ENCODE measurements around the gene ST7L. TPM values are rescaled to one million over a fixed set of nuclear protein-coding genes. Genes with fewer than 3 reads are reported as not detected.

The ST7L gene
- total RNA-seq, 1 experiment from 2014 or later = 13.6 TPM

DNA sequence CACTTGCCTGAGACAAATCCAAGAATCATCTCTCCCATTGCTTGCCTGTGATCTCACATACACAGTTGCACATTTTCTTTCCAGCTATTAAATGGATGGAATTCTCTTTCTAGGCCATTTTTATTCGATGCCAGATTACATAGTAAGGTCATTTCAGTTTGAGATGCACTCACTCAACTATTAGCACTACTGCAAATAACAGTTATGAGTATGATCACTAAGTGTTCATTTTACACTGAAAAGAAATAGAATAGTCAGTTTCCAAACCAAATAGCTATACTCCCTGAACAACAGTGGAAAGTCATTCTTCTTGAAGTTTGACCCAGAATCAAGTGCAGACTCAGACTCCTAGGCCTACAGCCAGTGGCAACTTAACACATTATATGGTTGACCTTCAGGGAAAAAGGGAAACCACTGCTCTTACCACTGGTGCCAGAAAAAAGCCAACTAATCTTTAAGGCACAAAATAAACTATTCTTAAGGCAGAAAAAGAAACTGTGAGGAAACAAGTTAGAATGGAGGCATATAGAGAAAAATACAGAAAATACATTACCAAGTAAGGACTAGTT, 78.6 kb downstream of the ST7L start:
- H3K27me3 ChIP-seq (replicated peaks; ENCODE audit: control insufficient read depth, insufficient read depth, low read length) = no peaks in the 10 kb centered on the region
- no TSS peak for BruUV-seq (replicated peaks)
- Mint-ChIP-seq H3K27me3 (ENCODE audit: insufficient read depth, unreplicated experiment) (no peaks in the 10 kb centered on the region), H3K4me1 (ENCODE audit: low read depth, unreplicated experiment) (no peaks in the 10 kb centered on the region), H3K9me3 (ENCODE audit: unreplicated experiment) (no peaks in the 10 kb centered on the region), H3K4me3 (ENCODE audit: unreplicated experiment) (no peak overlapping the region), H3K27ac (ENCODE audit: unreplicated experiment) (no peak overlapping the region), H3K36me3 (ENCODE audit: insufficient read depth, unreplicated experiment) (no peaks in the 10 kb centered on the region)
- no peaks in the 10 kb centered on the region for H3K9me3 ChIP-seq
- DNase-seq = no peak
- TF ChIP-seq, protein P1, sequence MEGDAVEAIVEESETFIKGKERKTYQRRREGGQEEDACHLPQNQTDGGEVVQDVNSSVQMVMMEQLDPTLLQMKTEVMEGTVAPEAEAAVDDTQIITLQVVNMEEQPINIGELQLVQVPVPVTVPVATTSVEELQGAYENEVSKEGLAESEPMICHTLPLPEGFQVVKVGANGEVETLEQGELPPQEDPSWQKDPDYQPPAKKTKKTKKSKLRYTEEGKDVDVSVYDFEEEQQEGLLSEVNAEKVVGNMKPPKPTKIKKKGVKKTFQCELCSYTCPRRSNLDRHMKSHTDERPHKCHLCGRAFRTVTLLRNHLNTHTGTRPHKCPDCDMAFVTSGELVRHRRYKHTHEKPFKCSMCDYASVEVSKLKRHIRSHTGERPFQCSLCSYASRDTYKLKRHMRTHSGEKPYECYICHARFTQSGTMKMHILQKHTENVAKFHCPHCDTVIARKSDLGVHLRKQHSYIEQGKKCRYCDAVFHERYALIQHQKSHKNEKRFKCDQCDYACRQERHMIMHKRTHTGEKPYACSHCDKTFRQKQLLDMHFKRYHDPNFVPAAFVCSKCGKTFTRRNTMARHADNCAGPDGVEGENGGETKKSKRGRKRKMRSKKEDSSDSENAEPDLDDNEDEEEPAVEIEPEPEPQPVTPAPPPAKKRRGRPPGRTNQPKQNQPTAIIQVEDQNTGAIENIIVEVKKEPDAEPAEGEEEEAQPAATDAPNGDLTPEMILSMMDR (IDR thresholded peaks at IDR 0.05; ENCODE audit: insufficient read depth in 1 of 2, low read depth in 1 of 2, low read length in 1 of 2, severe bottlenecking in 1 of 2, unreplicated experiment in 1 of 2) = no peak
- ChIA-PET POLR2A (no interaction called here), CTCF (no interaction called here)
- peaks cover 4% of the 10 kb centered on the region; the same call in 1 of the 2 replicates for H3K4me1 ChIP-seq
- no peaks in the 10 kb centered on the region for H3K36me3 ChIP-seq (ENCODE audit: control insufficient read depth, insufficient read depth, low read length)
- H3K4me3 ChIP-seq (ENCODE audit: low read depth, low read length) = no peak overlapping the region
- intact Hi-C loops (cut with micrococcal nuclease; ENCODE audit: unreplicated experiment) = no loop called here

DNA sequence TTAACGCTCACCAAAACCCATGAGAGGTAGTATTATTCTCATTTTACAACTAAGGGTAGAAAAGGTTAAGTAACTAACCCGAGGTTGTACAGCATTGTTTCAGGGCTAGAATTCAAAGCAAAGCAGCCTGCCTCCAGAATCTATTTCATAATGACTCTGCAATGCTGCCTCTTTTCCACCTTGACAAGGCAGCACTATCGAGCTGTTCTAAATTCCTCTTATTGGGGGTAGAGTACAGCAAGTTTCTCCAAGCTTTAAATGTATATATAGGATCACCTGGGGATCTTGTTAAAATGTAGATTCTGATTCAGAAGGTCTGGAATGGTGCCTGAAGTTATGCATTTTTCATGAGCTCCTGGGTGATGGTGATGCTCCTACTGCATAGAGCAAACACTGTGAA, 80.1 kb downstream of the ST7L start:
- Mint-ChIP-seq H3K36me3 (ENCODE audit: insufficient read depth, unreplicated experiment) (no peaks in the 10 kb centered on the region), H3K9me3 (ENCODE audit: unreplicated experiment) (no peaks in the 10 kb centered on the region), H3K4me1 (ENCODE audit: low read depth, unreplicated experiment) (no peaks in the 10 kb centered on the region), H3K4me3 (ENCODE audit: unreplicated experiment) (no peak overlapping the region), H3K27me3 (ENCODE audit: insufficient read depth, unreplicated experiment) (no peaks in the 10 kb centered on the region), H3K27ac (ENCODE audit: unreplicated experiment) (no peak overlapping the region)
- Histone ChIP-seq H3K27me3 (replicated peaks; ENCODE audit: control insufficient read depth, insufficient read depth, low read length) (no peaks in the 10 kb centered on the region), H3K36me3 (ENCODE audit: control insufficient read depth, insufficient read depth, low read length) (no peaks in the 10 kb centered on the region), H3K4me3 (ENCODE audit: low read depth, low read length) (no peak overlapping the region), H3K9me3 (no peaks in the 10 kb centered on the region), H3K4me1 (no peaks in the 10 kb centered on the region)
- intact Hi-C loops (cut with micrococcal nuclease; ENCODE audit: unreplicated experiment) = no loop called here
- no TSS peak for BruUV-seq (replicated peaks)
- POLR2A ChIA-PET = no interaction called here
- DNase-seq = no peak
- CTCF ChIA-PET = no interaction called here
- TF ChIP-seq, protein P1 (IDR thresholded peaks at IDR 0.05; ENCODE audit: insufficient read depth in 1 of 2, low read depth in 1 of 2, low read length in 1 of 2, severe bottlenecking in 1 of 2, unreplicated experiment in 1 of 2) = no peak

DNA sequence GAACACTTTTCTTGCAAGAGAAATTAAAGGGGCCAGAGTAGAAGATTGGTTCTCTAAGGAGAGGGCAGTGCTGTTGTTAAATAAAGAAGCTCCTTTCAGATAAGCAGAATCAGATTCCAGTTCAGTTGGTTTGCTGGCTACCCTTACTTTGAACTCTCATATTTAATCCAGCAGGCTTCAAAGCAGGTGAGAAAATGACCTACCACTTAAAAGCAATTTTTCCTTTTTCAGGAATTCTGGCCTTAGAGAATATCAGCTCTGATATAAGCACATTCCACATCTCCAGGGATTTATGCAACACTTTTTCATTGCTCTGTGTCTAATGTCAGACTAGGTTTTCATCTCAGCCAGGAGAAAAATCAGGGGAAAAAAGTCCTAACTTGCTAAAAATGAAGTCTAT, 81.5 kb downstream of the ST7L start:
- DNase-seq = no peak
- Mint-ChIP-seq H3K9me3 (ENCODE audit: unreplicated experiment) (no peaks in the 10 kb centered on the region), H3K4me1 (ENCODE audit: low read depth, unreplicated experiment) (no peaks in the 10 kb centered on the region), H3K27me3 (ENCODE audit: insufficient read depth, unreplicated experiment) (no peaks in the 10 kb centered on the region), H3K36me3 (ENCODE audit: insufficient read depth, unreplicated experiment) (no peaks in the 10 kb centered on the region), H3K4me3 (ENCODE audit: unreplicated experiment) (no peak overlapping the region), H3K27ac (ENCODE audit: unreplicated experiment) (no peak overlapping the region)
- intact Hi-C loops (cut with micrococcal nuclease; ENCODE audit: unreplicated experiment) = no loop called here
- CTCF ChIA-PET = no interaction called here
- POLR2A ChIA-PET = no interaction called here
- H3K4me3 ChIP-seq (ENCODE audit: low read depth, low read length) = no peak overlapping the region
- H3K36me3 ChIP-seq (ENCODE audit: control insufficient read depth, insufficient read depth, low read length) = no peaks in the 10 kb centered on the region
- no peaks in the 10 kb centered on the region for H3K4me1 ChIP-seq
- no peaks in the 10 kb centered on the region for H3K27me3 ChIP-seq (replicated peaks; ENCODE audit: control insufficient read depth, insufficient read depth, low read length)
- no peaks in the 10 kb centered on the region for H3K9me3 ChIP-seq
- TF ChIP-seq, protein P1 (IDR thresholded peaks at IDR 0.05; ENCODE audit: insufficient read depth in 1 of 2, low read depth in 1 of 2, low read length in 1 of 2, severe bottlenecking in 1 of 2, unreplicated experiment in 1 of 2) = no peak
- BruUV-seq (replicated peaks) = no TSS peak

Data from Caco-2 (cell line).